H1 (cell line): ENCODE results near the gene ADORA1.

Experiments
- EGR1 ChIP-seq: IDR thresholded peaks from 2 replicates; pipeline ENCODE4 v1.6.1; 2011; ENCODE audit warnings: low read depth, low read length, borderline replicate concordance
- EZH2 ChIP-seq: fragments of 200-600 bp; sonication (generic); IDR thresholded peaks from 2 replicates; pipeline ENCODE4 v1.7.1; 2012; ENCODE audit warnings: low read depth, mild to moderate bottlenecking, moderate library complexity, low read length, inconsistent platforms; ENCODE audit not compliant: severe bottlenecking
- POLR2A ChIP-seq, 2 experiments: IDR thresholded peaks; 1 replicate in 1 of 2; 2 replicates in 1 of 2; pipeline ENCODE4 v1.6.1; 2011; ENCODE audit warnings: low read depth in 2 of 2, low read length in 2 of 2, mild to moderate bottlenecking in 2 of 2; ENCODE audit errors: control extremely low read depth in 1 of 2
- YY1 ChIP-seq: IDR thresholded peaks from 2 replicates; pipeline ENCODE4 v1.6.1; 2011; ENCODE audit warnings: low read depth, mild to moderate bottlenecking, low read length
- TF ChIP-seq, protein P1 (sequence below), 3 experiments: IDR thresholded peaks; 1 replicate in 2 of 3; 2 replicates in 1 of 3; pipeline versions ENCODE4 v1.5.1 to v1.6.1; 2011; ENCODE audit warnings: low read length in 3 of 3, mild to moderate bottlenecking in 3 of 3, inconsistent platforms in 2 of 3, low read depth in 1 of 3, moderate library complexity in 1 of 3; ENCODE audit not compliant: insufficient read depth in 1 of 3; ENCODE audit errors: control extremely low read depth in 1 of 3

DNA sequence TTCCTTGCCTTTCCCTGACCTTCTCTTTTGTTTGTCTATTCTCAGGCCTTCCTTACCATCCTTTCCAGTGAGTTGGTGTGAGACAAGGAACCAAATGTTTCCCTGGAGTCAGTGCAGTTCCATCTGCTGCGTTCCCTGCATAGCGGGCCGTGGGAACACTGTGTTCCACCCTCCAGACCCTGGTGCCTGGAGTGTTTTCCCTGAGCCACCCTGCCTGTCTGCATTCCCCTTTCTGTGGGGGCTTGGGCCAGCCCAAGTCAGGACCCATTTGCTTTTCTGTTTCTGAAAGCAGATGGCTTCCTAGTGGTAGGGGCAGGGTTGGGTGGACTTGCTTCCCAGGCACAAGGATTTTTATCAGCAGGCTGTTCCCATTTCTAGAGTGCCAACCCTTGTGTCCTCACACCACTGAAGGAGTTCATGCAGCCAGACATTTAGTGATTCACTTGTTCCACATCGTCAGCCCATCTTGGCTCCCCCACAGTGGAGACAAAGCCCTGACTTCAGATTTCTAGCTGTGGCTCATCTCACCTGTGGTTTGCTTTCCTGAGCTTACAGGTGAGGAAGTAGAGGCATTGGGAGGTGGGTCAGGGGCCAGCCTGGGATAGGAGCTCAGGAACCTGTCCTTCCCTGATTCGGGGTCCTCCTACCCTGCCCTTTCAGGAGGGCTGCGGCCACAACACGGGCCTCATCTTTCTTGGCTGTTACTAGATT lies 27.6 kb upstream of the ADORA1 start:
- TF ChIP-seq POLR2A (IDR thresholded peaks at IDR 0.05; ENCODE audit: control extremely low read depth in 1 of 2, low read depth in 2 of 2, low read length in 2 of 2): no peak
- TF ChIP-seq, protein P1, sequence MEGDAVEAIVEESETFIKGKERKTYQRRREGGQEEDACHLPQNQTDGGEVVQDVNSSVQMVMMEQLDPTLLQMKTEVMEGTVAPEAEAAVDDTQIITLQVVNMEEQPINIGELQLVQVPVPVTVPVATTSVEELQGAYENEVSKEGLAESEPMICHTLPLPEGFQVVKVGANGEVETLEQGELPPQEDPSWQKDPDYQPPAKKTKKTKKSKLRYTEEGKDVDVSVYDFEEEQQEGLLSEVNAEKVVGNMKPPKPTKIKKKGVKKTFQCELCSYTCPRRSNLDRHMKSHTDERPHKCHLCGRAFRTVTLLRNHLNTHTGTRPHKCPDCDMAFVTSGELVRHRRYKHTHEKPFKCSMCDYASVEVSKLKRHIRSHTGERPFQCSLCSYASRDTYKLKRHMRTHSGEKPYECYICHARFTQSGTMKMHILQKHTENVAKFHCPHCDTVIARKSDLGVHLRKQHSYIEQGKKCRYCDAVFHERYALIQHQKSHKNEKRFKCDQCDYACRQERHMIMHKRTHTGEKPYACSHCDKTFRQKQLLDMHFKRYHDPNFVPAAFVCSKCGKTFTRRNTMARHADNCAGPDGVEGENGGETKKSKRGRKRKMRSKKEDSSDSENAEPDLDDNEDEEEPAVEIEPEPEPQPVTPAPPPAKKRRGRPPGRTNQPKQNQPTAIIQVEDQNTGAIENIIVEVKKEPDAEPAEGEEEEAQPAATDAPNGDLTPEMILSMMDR (IDR thresholded peaks at IDR 0.05; ENCODE audit: control extremely low read depth in 1 of 3, insufficient read depth in 1 of 3, low read depth in 1 of 3, low read length in 3 of 3): no peak
- TF ChIP-seq EGR1: no peak
- no peak for TF ChIP-seq EZH2
- TF ChIP-seq YY1: no peak
